ENCODE measurements around the gene BMP7.

DNA sequence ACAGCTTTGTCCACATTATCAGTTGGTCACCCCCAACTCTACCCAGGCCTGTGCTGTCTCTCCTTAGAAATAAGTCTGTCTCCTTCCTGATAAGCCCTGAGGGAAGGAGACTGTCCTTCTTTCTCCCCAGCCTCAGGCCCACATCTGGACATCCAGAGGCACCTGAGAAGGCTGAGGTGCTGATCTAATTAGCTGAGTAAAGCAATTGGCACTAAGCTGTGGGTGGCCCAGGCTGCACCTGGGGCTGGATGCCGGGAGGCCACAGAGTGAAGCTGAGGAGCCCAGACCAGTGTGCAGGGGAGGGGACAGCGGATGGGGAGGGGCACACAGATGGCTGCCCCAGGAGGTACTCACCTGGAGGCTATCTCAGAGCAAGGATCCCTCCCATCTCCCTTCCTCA lies 26.2 kb upstream of the BMP7 start:
- TF ChIP-seq, protein P1, sequence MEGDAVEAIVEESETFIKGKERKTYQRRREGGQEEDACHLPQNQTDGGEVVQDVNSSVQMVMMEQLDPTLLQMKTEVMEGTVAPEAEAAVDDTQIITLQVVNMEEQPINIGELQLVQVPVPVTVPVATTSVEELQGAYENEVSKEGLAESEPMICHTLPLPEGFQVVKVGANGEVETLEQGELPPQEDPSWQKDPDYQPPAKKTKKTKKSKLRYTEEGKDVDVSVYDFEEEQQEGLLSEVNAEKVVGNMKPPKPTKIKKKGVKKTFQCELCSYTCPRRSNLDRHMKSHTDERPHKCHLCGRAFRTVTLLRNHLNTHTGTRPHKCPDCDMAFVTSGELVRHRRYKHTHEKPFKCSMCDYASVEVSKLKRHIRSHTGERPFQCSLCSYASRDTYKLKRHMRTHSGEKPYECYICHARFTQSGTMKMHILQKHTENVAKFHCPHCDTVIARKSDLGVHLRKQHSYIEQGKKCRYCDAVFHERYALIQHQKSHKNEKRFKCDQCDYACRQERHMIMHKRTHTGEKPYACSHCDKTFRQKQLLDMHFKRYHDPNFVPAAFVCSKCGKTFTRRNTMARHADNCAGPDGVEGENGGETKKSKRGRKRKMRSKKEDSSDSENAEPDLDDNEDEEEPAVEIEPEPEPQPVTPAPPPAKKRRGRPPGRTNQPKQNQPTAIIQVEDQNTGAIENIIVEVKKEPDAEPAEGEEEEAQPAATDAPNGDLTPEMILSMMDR (conservative IDR thresholded peaks at IDR 0.05; ENCODE audit: low read length) = no peak
- TF ChIP-seq EZH2phosphoT487 (IDR thresholded peaks at IDR 0.05; ENCODE audit: borderline replicate concordance, low read depth, low read length) = no peak

Data from OCI-LY7 (cell line).